Head of caudate nucleus (tissue), 42 donors: ENCODE measurements around the gene GLP2R.

Experiments used
- DNase-seq, 42 donors: peaks; one replicate each; pipeline versions ENCODE4 v3.0.0 to v3.0.0-alpha.2; 2020 to 2021; ENCODE audit warnings: mixed read lengths in 7 of 42
- intact Hi-C: fragments of 100-400 bp; cut with DNase I; formaldehyde crosslinking; loops from one replicate; pipeline ENCODE4 v1.15.0; 2022

The GLP2R gene

GRCh38 chr17:9887508-9887907 lies 61.8 kb downstream of the GLP2R start:
- no peak for DNase-seq
- intact Hi-C loops = no loop called here

DNA sequence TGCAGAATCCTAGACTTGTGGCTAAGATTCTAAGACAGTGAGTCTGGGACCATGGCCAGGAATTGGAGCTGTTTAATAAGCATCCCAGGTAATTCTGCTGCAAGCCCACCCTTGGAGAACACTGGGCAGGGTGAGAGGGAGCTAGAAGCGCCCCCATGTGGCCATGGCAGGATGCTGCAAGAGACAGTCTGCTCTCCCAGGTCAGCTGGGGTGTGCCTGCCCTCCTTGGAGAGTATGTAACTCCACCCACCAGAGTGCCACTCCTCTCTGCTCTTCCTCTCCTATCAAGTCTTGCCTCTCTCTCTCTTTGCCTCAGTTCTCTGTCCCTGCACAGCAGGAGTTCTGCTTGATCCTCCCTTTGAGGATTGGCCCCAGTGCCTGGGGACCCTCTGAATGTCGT lies 64.4 kb downstream of the GLP2R start:
- DNase-seq = peak in 5 of 42 donors; percentile 25 to 43 (median 32)
- intact Hi-C loops = no loop called here

DNA sequence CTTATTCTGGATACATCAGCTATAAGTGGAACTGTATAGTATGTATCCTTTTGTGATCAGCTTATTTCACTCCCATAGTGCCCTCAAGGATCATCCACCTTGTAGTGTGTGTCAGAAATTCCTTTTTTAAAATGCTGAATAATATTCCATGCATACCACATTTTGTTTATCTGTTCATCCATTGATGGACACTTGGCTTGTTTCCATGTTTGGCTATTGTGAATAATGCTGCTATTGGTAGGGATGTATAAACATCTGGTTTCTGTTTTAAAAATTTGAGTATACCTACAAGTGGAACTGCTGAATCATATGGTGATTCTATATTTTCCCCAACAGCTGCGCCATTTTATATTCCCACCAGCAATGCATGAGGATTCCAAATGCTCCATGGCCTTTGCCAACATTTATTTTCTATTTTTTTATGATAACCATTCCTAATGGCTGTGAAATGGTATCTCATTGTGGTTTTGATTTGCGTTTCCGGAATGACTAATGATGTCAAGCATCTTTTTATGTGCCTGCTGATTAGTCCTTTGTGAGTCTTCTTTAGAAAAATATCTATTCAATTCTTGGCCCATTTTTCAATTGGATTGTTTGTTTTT lies 67.8 kb downstream of the GLP2R start:
- intact Hi-C loops = no loop called here
- DNase-seq = no peak

DNA sequence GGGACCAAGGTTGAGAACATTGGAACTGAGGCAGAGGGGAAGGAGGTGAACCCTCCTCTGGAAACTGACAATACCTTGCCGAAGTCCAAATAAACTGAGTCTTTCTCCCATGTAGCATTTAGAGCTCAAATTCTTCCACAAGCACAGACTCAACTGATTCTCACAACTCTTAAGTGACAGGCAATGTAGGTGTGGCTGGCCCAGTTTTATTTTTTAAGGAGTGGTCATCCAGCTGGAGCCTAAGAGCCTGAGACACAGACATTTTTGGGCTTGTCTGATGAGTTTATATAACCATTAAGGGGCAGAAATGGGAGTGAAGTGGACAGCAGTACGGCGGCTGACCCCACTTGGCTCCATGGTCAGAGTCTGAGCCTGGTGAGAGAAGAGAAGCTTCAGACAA lies 68.5 kb downstream of the GLP2R start:
- no peak for DNase-seq
- intact Hi-C loops = no loop called here

GRCh38 chr17:9895923-9896322 lies 70.2 kb downstream of the GLP2R start:
- intact Hi-C loops = no loop called here

DNA sequence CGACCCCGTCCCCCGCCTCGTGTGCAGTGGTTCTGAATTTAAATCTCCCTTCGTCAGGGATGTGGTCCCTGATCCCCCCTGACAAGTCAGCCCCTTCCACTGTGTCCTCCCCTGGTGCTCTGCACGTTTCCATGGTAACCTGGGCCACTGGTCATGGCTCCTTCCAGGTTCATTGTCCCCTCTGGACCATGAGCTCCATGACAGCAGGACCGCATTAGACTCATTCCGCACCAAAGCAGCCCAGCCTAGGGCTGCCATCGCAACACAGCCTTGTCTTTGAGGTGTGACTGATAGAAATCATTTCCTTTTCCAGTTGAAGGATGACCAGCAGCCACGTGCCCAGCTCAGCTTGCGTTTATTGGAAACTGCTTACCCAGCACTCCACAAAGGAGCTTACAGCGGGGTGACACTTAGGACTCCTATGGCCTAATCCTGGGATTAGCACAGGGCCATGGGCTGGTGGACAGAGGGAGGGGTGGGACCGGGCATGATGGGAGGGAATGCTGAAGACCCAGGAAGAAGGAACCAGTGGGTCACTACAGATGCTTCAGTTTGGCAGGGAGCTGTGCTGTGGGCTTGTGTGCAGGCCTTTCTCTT lies 71.7 kb downstream of the GLP2R start:
- DNase-seq = no peak
- intact Hi-C loops = no loop called here

More at GRCh38 chr17:9895923-9896322, 70.2 kb downstream of the GLP2R start:
- DNase-seq = no peak

GRCh38 chr17:9898812-9899211 lies 73.1 kb downstream of the GLP2R start:
- DNase-seq = no peak
- intact Hi-C loops = no loop called here

DNA sequence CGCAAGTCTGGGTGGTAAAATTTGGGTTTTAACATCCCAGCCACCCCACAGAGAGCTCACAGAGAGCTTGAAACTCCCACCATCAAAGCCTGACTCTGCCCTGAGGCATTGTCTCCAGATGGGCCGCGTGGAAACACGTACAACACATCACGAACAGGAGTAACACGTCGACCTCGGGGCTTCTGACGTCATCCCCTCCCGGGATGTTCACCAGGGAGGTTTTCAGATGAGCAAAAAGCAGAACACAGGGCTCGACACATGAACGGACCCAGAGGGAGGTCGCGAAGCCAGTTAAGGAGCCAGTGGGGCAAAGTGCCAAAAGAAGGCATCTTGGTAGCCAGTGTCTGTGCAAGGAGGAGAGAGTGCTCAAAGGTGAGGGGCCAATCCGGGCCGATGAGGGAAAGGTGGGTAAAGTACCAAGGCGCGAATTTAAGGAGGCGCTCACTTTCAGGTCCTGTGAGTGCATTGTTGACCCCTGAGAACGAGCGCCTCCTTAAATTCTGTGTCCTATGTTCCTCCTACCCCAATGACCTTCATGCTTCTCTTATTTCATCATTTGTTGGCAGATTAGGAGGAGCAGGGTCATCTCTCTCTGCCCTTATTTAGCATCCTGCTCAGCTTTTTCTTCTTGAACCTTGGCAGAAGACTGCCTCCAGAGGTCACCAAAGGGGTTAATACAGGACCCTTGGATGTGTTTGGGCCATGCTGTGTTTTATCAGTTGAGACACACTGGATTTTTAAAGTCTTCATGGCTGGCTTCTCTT lies 73.7 kb downstream of the GLP2R start:
- DNase-seq = no peak
- intact Hi-C loops = loop anchor here (10.0 kb wide), 1 partner anchor 715 kb away; no protein-coding TSS in a partner anchor

DNA sequence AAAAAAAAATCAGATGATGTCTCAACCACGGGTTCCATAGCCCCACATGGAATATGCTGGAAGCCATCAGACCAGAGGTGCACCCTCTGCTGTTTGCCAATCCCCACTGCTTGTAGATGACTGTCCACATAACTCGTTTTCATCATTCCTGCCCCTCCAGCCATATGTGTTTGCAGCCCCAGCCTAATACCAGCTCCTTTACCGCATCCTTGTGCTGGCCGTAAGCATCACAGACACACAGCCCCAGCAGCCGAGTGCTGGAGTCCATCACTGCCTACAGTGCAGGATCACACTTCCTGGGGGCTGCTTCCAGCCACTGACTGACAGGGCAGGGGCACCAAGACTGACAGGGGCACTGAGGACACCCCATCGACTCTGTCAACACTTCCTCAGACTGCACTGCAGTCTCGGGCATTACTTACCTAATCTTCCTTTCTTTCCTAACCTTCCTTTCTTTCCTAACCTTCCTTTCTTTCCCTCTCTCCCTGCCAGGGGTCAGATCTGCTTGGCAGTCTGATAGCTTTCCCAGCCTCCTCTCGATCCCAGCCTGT lies 74.4 kb downstream of the GLP2R start:
- DNase-seq = no peak
- intact Hi-C loops = loop anchor here (10.0 kb wide), 1 partner anchor 715 kb away; no protein-coding TSS in a partner anchor

DNA sequence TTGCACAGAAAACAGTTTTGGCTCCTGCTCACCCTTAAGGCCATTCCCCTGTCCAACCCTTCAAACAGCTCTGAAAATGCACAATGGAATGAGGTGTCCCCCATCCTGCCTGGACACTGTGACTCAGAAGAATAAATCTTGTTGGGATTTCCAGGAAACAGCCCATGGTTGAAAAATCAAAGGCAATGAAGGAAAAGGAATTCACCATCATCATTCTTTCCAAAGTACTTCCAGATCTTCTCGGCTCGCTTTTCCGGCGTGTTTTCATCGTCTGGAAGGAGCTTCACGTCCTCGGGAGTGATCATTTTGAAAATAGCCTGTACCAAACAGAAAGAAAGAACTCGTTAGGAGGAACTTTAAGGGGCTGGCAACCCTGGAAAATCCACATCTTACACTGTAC lies 75.1 kb downstream of the GLP2R start:
- intact Hi-C loops = loop anchor here (10.0 kb wide), 1 partner anchor 714 kb away; no protein-coding TSS in a partner anchor
- no peak for DNase-seq

- no peak for DNase-seq
- intact Hi-C loops = loop anchor here (10.0 kb wide), 1 partner anchor 713 kb away; no protein-coding TSS in a partner anchor
Observed at GRCh38 chr17:9902120-9902519, 76.4 kb downstream of the GLP2R start.

GRCh38 chr17:9904277-9905077 lies 78.8 kb downstream of the GLP2R start:
- intact Hi-C loops = loop anchor here (10.0 kb wide), 1 partner anchor 710 kb away; no protein-coding TSS in a partner anchor
- no peak for DNase-seq

DNA sequence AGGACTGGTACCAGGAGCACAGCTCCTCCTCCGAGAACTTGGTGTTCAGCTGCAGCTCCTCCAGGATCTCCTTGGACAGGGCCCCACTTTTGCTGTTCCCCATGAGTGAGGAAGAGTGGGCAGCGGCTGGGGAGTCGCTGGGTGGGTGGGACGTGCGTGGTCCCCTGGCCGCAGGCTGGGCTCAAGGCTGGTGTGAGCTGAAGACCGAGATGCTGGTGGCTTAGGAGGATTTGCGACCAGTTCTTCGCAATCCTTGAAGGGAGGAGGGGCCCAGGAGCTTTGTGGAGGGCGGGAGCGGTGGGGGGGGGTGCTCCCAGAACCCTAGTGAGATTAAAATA lies 79.3 kb downstream of the GLP2R start, which contains the start of gene RCVRN:
RCVRN (minus strand) TSS at position 194 of the 338 bp plus-strand sequence; CDS start at position 103, 91 bp downstream.
- DNase-seq = no peak
- intact Hi-C loops = loop anchor here (10.0 kb wide), 1 partner anchor 710 kb away; no protein-coding TSS in a partner anchor

- peak in 39 of 42 donors; percentile 31 to 83 (median 58) for DNase-seq
- intact Hi-C loops = loop anchor here (10.0 kb wide), 1 partner anchor 709 kb away; no protein-coding TSS in a partner anchor
Observed at GRCh38 chr17:9905902-9906301, 80.2 kb downstream of the GLP2R start.

DNA sequence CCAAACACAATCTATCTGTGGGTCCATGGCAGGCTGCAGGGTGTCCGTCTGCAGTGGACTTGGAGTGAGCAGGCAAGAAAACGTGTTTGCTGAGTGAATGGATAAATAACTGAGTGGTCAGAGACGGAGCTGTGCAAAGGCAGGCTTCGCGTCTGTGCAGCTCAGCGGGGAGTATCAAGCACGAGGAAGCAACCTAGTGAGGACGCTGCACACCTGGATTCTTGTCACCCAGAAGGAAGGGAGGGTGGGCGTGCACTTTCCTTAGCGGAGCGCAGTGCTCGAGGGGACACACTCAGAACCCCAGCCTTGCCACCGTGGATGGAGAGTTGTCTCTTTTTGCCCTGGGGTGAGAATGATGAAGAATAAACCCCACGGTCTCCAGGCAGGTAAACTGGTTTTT lies 80.9 kb downstream of the GLP2R start:
- intact Hi-C loops = loop anchor here (10.0 kb wide), 1 partner anchor 708 kb away; no protein-coding TSS in a partner anchor
- DNase-seq = no peak

DNA sequence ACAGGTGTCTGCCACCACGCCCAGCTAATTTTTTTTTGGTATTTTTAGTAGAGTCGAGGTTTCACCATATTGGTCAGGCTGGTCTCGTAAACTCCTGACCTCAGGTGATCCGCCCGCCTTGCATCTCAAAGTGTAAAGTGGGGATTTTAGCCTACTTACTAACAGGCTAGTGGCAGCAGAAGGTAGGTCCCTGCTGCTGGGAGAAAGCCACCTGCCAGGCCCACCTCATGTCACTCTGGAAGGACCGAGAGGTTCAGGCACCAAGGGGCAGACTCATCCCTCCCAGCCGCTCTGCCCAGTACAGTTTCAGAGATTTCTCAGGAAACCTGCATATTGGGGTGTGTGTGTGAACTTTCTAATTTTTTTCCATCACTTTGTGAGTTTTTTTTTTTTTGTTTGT lies 81.4 kb downstream of the GLP2R start:
- intact Hi-C loops = loop anchor here (10.0 kb wide), 1 partner anchor 708 kb away; no protein-coding TSS in a partner anchor
- no peak for DNase-seq

GRCh38 chr17:9907883-9908648 lies 82.3 kb downstream of the GLP2R start:
- intact Hi-C loops = loop anchor here (10.0 kb wide), 1 partner anchor 707 kb away; no protein-coding TSS in a partner anchor
- no peak for DNase-seq

DNA sequence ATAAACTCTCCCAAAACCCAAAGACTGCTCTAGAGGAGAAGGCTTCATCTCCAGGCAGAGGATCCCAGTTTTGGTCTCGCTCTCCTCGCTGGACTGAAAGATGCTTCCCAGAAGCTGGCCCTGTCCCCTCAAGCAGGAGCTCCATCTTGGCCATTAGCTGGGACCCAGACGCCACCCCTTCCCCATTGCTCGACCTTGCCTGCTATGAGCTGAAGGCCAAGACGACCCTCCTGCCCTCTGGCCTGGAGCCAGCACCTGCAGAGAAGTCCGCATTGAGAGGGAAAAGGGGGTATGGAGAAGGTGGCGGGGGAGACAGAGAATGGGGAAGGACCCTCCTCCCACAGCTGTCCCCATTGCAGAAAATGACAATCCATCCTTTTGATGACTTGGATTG lies 82.9 kb downstream of the GLP2R start:
- intact Hi-C loops = loop anchor here (10.0 kb wide), 1 partner anchor 706 kb away; no protein-coding TSS in a partner anchor
- no peak for DNase-seq
